ENCODE data around the gene BCAR3.

DNA sequence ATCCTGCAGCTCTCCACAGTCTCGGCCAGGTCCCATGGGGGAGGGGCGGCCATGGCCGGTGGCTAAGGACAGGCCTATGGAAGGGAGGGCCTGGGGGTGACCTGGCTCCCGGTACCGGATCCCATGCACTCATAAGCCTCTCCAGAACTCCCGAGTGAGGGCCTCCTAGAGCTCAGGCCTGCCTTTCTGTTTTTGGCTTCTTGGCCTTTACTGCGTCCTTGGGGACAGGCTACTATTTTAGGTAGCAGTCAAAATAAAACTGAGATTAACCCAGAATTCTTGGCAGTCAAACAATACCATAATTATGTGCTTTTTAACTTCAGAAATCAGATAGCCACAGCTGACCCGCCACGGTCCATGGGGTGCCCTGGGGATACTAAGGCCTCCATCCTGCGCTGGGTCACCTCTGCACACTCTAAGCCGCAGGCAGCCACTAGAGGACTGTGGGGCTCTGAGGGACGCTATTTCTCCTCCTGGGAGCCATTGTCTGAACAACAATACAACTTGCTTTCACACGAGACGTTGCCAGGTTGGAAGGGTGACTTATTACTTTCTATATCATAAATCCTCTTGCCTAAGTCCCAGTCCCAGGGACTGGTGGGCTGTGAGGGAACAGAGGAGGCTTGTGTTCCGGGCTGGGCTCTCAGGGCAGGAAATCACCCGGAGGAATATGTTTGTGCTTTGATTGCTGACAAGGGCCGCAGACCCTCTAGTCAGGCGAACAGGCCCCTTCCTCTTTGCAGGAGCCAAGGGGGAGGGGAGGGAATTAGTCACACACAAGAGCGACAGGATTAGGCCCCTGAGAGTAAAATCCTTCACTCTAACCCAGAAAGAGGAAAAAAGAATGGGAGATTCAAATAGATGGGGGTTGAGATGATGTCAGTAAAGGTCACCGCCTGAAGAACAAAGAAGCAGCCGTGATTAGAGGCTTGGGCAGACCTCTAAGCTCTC, 40.7 kb upstream of the BCAR3 start:
- TF ChIP-seq ZXDB (tag by site-specific recombination; IDR thresholded peaks at IDR 0.05) (no peak), ZNF112 (tag by site-specific recombination; IDR thresholded peaks at IDR 0.05) (no peak), YY1 (tag by site-specific recombination; IDR thresholded peaks at IDR 0.05) (no peak), KLF16 (tag by site-specific recombination; IDR thresholded peaks at IDR 0.05) (no peak), ZNF768 (tag by site-specific recombination; IDR thresholded peaks at IDR 0.05) (no peak), HOXA7 (CRISPR knock-in tag; IDR thresholded peaks at IDR 0.05; ENCODE audit: borderline replicate concordance) (no peak), OSR2 (tag by site-specific recombination; IDR thresholded peaks at IDR 0.05) (no peak)
- TF ChIP-seq, protein P1, sequence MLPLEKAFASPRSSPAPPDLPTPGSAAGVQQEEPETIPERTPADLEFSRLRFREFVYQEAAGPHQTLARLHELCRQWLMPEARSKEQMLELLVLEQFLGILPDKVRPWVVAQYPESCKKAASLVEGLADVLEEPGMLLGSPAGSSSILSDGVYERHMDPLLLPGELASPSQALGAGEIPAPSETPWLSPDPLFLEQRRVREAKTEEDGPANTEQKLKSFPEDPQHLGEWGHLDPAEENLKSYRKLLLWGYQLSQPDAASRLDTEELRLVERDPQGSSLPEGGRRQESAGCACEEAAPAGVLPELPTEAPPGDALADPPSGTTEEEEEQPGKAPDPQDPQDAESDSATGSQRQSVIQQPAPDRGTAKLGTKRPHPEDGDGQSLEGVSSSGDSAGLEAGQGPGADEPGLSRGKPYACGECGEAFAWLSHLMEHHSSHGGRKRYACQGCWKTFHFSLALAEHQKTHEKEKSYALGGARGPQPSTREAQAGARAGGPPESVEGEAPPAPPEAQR (tag by site-specific recombination; IDR thresholded peaks at IDR 0.05) = no peak
- TF ChIP-seq, protein P2, sequence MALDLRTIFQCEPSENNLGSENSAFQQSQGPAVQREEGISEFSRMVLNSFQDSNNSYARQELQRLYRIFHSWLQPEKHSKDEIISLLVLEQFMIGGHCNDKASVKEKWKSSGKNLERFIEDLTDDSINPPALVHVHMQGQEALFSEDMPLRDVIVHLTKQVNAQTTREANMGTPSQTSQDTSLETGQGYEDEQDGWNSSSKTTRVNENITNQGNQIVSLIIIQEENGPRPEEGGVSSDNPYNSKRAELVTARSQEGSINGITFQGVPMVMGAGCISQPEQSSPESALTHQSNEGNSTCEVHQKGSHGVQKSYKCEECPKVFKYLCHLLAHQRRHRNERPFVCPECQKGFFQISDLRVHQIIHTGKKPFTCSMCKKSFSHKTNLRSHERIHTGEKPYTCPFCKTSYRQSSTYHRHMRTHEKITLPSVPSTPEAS (tag by site-specific recombination; IDR thresholded peaks at IDR 0.05) = no peak
- TF ChIP-seq, protein P3, sequence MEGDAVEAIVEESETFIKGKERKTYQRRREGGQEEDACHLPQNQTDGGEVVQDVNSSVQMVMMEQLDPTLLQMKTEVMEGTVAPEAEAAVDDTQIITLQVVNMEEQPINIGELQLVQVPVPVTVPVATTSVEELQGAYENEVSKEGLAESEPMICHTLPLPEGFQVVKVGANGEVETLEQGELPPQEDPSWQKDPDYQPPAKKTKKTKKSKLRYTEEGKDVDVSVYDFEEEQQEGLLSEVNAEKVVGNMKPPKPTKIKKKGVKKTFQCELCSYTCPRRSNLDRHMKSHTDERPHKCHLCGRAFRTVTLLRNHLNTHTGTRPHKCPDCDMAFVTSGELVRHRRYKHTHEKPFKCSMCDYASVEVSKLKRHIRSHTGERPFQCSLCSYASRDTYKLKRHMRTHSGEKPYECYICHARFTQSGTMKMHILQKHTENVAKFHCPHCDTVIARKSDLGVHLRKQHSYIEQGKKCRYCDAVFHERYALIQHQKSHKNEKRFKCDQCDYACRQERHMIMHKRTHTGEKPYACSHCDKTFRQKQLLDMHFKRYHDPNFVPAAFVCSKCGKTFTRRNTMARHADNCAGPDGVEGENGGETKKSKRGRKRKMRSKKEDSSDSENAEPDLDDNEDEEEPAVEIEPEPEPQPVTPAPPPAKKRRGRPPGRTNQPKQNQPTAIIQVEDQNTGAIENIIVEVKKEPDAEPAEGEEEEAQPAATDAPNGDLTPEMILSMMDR (tag by site-specific recombination; IDR thresholded peaks at IDR 0.05) = no peak
- TF ChIP-seq, protein P4, sequence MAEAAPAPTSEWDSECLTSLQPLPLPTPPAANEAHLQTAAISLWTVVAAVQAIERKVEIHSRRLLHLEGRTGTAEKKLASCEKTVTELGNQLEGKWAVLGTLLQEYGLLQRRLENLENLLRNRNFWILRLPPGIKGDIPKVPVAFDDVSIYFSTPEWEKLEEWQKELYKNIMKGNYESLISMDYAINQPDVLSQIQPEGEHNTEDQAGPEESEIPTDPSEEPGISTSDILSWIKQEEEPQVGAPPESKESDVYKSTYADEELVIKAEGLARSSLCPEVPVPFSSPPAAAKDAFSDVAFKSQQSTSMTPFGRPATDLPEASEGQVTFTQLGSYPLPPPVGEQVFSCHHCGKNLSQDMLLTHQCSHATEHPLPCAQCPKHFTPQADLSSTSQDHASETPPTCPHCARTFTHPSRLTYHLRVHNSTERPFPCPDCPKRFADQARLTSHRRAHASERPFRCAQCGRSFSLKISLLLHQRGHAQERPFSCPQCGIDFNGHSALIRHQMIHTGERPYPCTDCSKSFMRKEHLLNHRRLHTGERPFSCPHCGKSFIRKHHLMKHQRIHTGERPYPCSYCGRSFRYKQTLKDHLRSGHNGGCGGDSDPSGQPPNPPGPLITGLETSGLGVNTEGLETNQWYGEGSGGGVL (tag by site-specific recombination; IDR thresholded peaks at IDR 0.05) = no peak
